ENCODE results near the gene TMEM132A.

GRCh38 chr11:60927600-60927999 lies 3.3 kb downstream of the TMEM132A start:
- no peak for TF ChIP-seq CTCF (conservative IDR thresholded peaks at IDR 0.05)
- no peak for TF ChIP-seq EZH2 (IDR thresholded peaks at IDR 0.05; ENCODE audit: low read depth)

Measured in PC-9 (cell line).